IPS DF 4.7 (cell line): ENCODE measurements around the gene BRD7.

Source experiments
- DNase-seq: peaks from one replicate; pipeline ENCODE4 v3.0.0-alpha.2; 2013; ENCODE audit warnings: low spot score; ENCODE audit errors: extremely low read depth

The BRD7 gene

DNA sequence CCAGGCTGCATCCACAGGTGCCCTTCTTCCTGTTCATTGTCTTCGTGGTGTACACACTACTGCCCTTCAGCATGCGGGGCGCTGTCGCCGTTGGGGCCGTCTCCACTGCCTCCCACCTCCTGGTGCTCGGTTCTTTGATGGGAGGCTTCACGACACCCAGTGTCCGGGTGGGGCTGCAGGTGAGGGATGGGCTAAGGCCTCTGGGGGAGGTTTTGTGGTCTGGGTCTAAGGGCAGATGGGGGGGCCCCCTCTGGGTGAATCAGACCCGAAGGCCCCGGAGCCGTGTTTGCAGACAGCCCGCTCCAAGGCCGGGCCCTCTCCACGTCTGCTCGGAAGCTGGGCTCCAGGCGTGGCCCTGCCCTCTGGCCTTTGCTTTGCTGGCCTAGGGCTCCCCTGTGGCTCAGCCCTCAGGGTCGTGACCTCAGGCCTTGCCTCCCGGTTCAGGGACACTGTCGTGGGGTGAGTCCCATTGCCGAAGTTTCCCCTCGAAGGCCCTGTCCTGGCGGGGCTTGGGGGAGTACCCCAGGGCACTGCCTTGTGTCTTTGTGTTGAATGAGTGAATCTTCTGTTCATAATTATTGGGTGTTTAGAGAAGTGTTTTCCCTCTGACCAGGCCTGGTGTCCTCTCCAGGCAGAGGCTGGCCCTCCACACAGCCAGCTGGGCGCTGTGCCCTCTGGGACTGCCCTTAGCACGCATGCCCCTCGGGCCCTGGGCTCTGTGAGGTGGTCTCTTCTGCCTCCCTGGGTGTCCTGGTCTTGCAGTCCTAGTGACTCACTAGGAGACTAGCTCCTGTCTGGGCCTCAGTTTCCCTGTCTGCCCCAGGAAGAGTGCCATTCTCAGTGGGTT lies 76.8 kb downstream of the BRD7 start:
- no peak for DNase-seq

- no peak for DNase-seq
Observed at GRCh38 chr16:50290856-50291255, 77.9 kb downstream of the BRD7 start.

DNA sequence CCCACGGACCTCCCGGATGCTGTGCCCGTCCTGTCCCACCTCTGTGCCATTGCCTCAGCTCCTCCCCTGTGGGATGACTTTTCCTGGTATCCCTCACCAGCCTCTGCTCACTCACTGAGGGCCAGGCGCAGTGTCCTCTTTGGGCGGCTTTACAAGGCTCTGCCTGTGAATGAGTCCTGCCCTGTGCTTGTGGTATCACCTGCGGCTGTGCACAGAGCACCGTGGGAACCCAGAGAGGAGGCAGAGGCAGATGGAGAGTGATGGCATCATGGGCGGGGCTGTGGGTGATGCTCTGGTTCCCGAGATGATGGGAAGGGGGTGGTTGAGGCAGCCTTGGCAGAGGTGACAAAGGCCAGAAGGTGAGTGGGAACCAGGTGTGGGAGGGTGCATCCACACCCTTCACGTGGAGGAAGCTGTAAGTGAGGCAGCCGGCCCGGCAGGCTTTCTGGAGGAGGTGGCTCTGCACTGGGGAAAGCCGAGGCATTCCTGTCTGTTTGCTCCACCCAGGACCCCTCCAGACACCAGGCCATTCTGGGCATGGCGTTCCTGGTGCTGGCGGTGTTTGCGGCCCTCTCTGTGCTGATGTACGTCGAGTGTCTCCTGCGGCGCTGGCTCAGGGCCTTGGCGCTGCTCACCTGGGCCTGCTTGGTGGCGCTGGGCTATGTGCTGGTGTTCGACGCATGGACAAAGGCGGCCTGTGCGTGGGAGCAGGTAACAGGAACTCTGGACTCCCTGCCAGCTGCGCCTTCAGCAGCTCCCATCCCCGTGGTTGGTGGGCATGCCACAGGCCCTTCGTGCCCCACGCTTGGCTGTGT lies 78.6 kb downstream of the BRD7 start:
- no peak for DNase-seq

GRCh38 chr16:50288920-50289319 lies 79.9 kb downstream of the BRD7 start:
- no peak for DNase-seq

GRCh38 chr16:50288026-50288425 lies 80.8 kb downstream of the BRD7 start:
- DNase-seq: no peak

DNA sequence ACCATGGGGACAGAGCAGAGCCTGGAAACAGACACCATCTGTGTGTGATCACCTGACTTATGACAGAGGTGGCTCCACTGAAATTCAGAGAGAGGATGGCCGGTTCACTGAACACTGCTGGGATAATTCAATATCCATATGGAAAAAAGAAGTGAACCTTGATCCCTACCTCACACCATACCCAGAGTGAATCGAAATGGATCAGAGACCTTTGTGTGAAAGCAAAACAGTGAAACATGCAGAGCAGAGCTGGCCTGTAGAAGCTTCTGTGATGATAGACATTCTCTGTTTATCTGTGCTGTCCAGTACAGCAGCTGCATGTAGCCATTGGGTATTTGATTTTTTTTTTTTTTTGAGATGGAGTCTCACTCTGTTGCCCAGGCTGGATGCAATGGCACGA lies 82.1 kb downstream of the BRD7 start:
- no peak for DNase-seq

DNA sequence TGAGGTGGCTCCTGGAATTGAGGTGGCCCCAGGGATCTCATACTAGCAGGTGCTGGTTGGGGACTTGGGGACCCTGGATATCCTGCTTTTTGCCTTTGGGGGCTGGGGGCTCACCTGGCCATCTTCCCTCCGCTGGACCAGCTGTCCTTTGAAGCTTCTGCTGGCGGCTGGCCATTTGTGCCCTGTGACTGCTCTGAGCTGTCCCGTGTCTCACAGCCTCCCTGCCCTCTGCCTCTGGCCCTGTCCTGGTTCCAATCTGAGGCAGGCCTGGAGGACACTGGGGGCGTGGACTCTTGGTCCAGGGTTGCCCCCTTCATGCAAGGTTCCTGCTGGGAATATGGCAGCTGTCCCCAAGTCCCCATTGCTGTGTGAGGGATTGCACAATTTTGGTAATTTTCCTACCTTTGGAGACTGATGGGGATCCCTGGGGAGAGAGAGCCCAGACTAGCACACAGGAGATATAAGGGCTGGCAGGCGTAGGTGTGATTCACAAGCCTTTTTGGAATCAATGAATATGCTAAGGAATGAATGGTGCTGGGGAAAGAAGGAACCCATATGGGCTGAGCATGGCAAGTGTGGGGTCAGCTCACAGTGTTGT lies 83.3 kb downstream of the BRD7 start:
- DNase-seq: no peak

DNA sequence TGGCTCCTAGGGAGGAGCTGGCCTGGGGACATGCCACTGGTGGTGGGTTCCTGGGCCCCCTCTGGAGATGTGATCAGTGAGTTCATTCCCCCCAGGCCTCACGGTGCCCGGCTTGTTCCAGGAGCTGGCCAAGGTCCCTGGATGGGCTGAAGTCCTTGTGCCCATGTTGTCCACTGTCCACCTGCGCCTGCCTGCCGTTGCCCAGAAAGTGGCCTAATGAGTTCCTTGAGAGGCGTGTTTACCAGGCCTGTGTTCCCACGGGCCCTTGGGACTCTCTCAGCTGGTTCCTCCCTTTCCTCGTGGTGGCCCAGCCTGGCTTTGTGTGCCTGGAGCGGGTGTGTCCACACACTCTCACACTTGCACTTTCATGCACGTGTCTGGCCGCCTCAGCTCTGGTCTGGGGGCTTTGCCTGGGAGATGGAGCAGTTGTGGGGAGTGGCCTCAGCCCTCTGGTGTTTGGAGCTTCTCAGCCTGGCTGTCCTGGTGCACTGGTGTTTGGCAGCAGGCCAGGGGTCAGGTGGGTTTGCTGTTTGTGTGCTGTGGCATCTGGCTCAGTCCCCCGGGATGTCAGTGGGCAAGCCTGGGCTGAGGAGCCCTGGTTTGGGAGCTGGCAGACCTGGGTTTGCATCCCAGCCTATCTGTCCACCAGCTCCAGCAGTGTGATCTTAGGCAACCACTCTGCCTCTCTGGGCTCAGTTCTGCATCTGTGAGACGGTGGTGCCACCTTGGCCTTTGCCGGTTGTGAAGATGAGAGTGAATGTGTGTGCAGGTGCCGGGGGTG lies 84.5 kb downstream of the BRD7 start:
- DNase-seq: no peak

DNA sequence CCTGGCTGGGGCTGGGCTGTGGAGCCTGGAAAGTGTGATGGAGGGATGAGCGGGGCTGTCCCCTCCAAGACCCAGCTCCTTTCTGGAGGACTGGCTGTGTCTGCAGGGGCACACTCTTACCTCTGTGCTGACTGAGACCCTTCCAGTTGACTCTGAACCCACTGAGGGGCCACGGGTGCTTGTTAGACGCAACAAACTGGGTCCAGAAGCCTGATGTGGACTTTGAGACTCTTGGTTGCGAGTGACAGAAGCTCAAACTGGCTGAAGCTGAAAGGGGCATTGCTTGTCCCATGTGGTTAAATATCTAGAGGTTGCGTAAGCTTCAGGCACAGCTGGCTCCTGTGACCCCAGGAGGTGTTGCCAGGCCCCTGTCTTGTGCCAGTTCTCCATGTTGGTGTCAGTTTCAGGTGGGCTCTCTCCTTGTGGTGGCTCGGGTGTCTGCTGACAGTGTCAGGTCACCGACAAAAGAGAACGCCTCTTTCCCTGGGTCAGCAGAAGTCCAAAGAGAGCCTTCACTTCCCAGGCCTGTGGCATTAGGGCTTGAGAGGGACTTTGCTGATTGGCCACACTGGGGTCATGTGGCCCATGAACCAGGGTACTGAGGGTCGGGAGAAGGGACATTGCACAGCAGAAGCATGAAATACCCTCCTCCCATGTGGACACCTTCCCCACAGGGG lies 85.7 kb downstream of the BRD7 start:
- no peak for DNase-seq

DNA sequence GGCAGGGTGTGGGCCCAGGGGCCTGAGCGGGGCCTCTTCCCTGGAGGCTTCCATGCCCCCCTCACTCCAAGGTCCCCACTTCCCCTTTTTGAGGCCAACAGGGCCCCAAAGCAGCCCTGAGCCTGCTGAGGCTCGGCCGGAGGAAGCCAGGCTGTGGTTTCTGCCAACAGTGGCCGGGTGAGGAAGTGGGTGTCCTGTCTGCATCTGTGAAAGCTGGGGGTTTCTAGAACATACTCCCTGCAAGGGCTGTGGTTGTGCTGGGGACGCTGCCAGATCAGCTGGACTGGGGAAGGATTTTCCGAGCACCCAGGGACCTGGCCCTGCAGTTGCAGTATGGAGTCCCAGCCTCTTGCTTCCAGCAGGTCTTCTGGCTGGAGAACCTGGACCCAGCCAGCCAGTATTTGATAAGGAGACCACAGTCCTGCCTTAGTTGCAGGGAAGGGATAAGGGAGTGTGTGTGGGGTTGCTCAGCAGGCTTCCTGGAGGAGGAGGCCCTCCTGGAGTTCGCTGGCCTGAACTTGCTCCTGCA lies 86.7 kb downstream of the BRD7 start:
- no peak for DNase-seq

GRCh38 chr16:50281391-50282009 lies 87.3 kb downstream of the BRD7 start:
- no peak for DNase-seq

DNA sequence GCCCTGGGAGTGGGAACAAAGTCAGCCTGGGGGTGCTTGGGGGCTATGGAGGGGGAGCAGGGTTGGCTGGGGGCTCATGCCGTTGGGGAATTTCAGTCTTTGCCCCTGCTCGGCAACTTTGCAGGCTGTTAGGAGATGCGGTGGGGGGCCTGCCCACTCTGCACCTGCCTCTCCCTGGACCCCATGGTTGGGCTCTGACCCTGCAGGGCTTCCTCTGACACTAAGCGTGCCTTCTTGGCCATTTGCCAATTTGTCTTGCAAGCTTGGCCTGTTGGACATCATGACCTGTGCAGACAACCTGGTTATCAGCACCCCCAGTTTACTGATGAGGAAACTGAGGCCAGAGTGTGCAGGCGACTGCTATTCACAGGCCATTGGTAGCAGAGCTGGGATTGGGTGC lies 87.9 kb downstream of the BRD7 start:
- DNase-seq: no peak

DNA sequence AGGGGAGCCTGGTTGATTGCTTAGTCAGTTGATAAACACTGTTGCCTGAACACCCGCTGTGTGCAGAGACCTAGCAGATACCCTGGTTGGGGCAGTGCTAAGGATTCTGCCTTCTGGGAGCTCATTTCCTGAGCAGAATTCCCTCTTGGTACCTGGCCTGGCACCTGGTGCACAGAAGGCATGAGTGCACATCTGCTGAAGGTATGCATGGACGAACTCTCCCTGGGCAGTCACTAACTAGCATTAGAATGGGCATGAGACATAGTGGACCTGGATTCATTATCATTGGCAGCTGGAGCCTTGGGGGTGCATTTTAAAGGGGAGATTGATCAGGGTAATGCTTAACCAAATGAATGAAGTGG lies 89.3 kb downstream of the BRD7 start:
- DNase-seq: no peak

DNA sequence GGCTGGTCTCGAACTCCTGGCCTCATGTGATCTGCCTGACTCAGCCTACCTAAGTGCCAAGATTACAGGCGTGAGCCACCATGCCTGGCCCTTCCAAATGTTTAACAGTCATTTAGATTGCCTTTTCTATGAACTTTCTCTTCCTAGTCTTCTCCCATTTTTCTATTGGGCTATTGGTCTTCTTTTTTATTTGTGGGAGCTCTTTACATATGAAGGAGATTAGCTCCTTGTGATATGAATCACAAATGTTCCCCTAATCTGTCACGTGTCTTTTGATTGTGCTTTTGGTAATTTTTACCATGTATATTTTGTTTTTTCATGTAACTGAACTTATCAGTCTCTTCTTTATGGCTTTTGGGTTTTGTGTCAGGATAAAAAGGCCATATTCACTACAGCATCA lies 90.5 kb downstream of the BRD7 start:
- no peak for DNase-seq

DNA sequence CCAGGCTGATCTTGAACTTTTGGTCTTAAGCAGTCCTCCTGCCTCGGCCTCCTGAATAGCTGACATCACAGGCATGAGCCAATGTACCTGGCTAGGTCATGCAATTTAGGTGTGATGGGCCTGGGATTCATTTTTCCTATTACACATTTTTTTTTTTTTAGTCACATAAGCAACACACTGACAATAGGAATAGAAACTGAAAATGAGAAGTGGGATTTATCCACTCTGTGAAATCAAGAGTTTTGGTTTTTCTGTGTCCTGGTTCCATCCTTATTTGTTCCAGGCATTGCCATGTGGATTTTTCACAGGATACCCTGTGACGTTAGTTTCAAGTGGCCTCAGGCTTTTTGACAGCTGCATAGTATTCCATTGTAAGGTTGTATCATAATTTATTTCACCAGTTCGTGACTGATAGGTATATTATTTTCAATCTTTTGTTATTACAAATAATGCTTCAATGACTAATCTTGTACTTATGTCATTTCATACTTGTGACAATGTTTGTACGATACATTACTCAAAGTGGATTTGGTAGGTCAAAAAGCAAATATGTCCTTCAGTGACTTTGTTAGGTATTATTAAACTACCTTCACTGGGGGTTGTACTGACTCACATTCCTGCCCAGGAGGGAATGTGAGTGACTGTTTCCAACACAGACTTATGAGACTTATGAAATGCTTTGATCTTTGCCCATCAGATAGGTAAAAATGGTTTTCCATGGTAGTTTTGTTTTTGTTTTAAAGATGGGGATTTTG lies 91.8 kb downstream of the BRD7 start:
- no peak for DNase-seq

DNA sequence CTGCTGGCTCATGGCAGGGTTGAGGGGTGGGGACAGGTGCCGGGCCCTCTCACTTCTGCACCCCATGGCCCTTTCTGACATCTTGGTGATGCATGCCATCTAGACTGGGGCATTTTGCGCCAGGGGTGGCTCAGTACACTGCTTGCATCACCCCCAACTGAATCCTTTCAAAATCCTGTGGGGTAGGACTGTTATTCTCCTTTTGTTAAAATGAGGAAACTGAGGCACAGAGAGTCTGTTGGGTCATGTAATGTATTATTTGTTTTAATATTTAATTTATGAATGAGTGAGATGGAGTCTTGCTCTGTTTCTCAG lies 92.5 kb downstream of the BRD7 start:
- DNase-seq: no peak

DNA sequence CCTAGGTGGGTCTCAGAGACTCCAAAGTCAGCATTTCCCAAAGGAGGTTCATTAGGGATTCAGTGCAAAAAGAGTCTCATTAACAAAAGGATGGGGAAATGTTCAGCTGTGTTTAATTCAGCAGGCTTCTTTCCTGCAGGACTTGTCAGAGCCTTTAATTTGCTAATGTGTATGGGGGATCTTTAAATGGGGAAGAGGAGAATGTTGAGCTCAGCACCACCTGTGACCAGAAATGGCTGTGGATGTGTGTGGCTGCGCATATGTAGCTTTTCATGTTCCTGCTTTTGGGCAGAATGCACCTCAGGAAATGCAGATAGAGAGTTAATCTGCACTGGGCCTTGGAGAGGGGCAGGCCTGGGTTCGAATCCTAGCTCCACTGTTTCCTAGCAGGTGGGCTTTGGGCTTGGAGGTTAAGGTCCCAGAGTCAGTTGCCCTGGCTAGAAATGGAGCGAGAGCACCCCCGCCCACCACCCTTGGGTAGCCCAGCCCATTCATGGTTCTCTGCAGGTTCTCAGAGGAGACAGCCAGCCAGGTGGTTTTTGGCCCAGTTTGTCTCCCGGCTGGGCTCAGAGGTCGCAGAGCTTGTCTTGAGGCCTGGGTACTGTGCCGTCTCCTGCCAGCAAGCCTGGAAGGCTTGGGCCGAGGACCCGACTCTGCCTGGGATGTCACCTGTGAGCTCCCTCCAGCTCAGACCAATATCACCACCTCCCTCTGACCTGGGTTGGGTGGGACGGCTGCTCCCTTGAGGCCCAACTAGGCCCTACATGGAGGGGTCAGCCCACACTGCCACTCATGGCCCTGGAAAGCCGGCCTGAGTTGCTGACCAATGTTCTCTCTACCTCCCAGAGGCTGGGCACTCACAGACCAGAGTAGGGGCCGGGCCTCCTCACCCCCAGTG lies 93.1 kb downstream of the BRD7 start:
- no peak for DNase-seq

DNA sequence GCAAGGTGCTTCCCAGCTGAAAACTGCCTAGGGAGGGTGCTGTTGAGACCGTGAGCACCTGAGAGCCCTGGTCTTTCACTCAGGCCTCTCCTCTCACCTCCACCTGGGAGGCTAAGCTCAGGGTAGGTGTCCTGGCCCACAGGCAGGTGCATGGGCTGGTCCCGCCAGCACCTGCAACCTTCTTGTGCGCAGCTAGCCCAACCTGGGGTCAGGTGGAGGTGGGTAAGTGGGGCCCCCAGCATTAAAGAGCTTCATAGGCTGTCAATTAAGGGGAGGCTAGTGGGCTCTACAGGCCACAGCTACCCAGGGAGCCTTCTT lies 93.7 kb downstream of the BRD7 start:
- no peak for DNase-seq
